Esophagus muscularis mucosa (tissue), 3 donors: ENCODE results near the gene PDE4D.

Experiments
- POLR2A ChIP-seq: fragments of 450-650 bp; IDR thresholded peaks from one replicate; pipeline ENCODE4 v1.6.1; 2017; ENCODE audit warnings: antibody characterized with exemption, moderate library complexity, mild to moderate bottlenecking, low read depth
- TF ChIP-seq, protein P1 (sequence below), 3 experiments: fragments of 200-600 bp in 2 of 3; fragments of 450-650 bp in 1 of 3; sonication (generic) in 2 of 3; IDR thresholded peaks; one replicate each; pipeline ENCODE4 v1.5.1; 2017 to 2019; ENCODE audit warnings: antibody characterized with exemption in 3 of 3, mild to moderate bottlenecking in 2 of 3, moderate library complexity in 1 of 3

DNA sequence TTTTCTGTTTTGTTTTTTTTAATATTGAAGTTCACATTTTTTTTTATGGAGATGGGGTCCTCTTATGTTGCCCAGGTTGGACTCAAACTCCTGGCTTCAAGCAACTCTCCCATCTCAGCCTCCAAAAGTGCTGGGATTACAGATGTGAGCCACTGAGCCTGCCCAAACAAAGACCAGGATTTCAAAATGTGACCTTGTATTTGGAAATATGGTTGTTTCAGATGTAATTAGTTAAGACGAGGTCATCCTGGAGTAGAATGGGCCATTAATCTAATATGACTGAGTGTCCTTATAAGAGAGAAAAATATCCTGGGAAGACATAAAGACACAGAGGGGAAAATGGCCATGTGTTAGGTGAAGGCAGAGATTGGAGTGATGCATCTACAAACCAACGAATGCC lies 970.2 kb downstream of the PDE4D start:
- TF ChIP-seq, protein P1, sequence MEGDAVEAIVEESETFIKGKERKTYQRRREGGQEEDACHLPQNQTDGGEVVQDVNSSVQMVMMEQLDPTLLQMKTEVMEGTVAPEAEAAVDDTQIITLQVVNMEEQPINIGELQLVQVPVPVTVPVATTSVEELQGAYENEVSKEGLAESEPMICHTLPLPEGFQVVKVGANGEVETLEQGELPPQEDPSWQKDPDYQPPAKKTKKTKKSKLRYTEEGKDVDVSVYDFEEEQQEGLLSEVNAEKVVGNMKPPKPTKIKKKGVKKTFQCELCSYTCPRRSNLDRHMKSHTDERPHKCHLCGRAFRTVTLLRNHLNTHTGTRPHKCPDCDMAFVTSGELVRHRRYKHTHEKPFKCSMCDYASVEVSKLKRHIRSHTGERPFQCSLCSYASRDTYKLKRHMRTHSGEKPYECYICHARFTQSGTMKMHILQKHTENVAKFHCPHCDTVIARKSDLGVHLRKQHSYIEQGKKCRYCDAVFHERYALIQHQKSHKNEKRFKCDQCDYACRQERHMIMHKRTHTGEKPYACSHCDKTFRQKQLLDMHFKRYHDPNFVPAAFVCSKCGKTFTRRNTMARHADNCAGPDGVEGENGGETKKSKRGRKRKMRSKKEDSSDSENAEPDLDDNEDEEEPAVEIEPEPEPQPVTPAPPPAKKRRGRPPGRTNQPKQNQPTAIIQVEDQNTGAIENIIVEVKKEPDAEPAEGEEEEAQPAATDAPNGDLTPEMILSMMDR (IDR thresholded peaks at IDR 0.05) = no peak
- no peak for TF ChIP-seq POLR2A
